Measurements from ENCODE around the gene RORC.

GRCh38 chr1:151805066-151805820 lies 26.4 kb downstream of the RORC start, which contains the start of gene LINGO4:
- TF ChIP-seq, protein P1, sequence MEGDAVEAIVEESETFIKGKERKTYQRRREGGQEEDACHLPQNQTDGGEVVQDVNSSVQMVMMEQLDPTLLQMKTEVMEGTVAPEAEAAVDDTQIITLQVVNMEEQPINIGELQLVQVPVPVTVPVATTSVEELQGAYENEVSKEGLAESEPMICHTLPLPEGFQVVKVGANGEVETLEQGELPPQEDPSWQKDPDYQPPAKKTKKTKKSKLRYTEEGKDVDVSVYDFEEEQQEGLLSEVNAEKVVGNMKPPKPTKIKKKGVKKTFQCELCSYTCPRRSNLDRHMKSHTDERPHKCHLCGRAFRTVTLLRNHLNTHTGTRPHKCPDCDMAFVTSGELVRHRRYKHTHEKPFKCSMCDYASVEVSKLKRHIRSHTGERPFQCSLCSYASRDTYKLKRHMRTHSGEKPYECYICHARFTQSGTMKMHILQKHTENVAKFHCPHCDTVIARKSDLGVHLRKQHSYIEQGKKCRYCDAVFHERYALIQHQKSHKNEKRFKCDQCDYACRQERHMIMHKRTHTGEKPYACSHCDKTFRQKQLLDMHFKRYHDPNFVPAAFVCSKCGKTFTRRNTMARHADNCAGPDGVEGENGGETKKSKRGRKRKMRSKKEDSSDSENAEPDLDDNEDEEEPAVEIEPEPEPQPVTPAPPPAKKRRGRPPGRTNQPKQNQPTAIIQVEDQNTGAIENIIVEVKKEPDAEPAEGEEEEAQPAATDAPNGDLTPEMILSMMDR (IDR thresholded peaks at IDR 0.05): no peak
- no peak for TF ChIP-seq POLR2A (IDR thresholded peaks at IDR 0.05)

Data from testis (tissue), 2 donors.